H1 (cell line): ENCODE data around the gene ELOVL2. TPM values are rescaled to one million over a fixed set of nuclear protein-coding genes. Genes with fewer than 3 reads are reported as not detected.
A peak's percentile ranks its signal among the peaks of the same experiment; 100 is the strongest.

ENCODE experiments used
- CTCF ChIA-PET: fragments of 300-600 bp; sonication (Branson Sonifier 250); formaldehyde crosslinking; loops from one replicate; lab custom pipeline; 2021; ENCODE audit not compliant: partially characterized antibody; lab: Charles Lee
- POLR2A ChIA-PET: fragments of 300-600 bp; sonication (Branson Sonifier 250); formaldehyde crosslinking; loops from one replicate; lab custom pipeline; 2021; ENCODE audit warnings: inconsistent platforms; ENCODE audit not compliant: partially characterized antibody; lab: Charles Lee
- DNase-seq, 2 experiments: peaks; one replicate each; pipeline versions ENCODE4 v3.0.0 to v3.0.0-alpha.2; 2010 to 2022; ENCODE audit warnings: low spot score in 2 of 2, low read depth in 1 of 2, mixed read lengths in 1 of 2
- FAIRE-seq: peaks from 2 replicates; lab custom pipeline; 2011; peaks lifted over from hg19 to GRCh38; lab: Jason Lieb, UNC
- H2AFZ ChIP-seq: 2 replicates; pipeline ENCODE4 v1.8.1; 2012; ENCODE audit warnings: low read length, inconsistent platforms
- H2AK5ac ChIP-seq: 2 replicates; pipeline ENCODE4 v1.6.1; 2013; ENCODE audit warnings: low read depth, low read length
- H2BK120ac ChIP-seq: replicated peaks from 2 replicates; pipeline ENCODE3; 2013; ENCODE audit warnings: low read depth, low read length, inconsistent platforms
- H2BK12ac ChIP-seq: 2 replicates; pipeline ENCODE4 v1.6.1; 2013; ENCODE audit warnings: low read depth, low read length
- H2BK15ac ChIP-seq: 2 replicates; pipeline ENCODE4 v1.6.1; 2013; ENCODE audit warnings: low read length
- H2BK20ac ChIP-seq: 2 replicates; pipeline ENCODE4 v1.6.1; 2013; ENCODE audit warnings: low read length
- H2BK5ac ChIP-seq: 2 replicates; pipeline ENCODE4 v1.6.1; 2013; ENCODE audit warnings: low read depth, low read length
- H3K14ac ChIP-seq: 2 replicates; pipeline ENCODE4 v1.6.1; 2013; ENCODE audit warnings: inconsistent platforms; ENCODE audit not compliant: insufficient read length
- H3K18ac ChIP-seq: 2 replicates; pipeline ENCODE4 v1.6.1; 2013; ENCODE audit warnings: low read length; ENCODE audit errors: extremely low read depth
- H3K23ac ChIP-seq: 2 replicates; pipeline ENCODE4 v1.6.1; 2013; ENCODE audit warnings: inconsistent platforms; ENCODE audit not compliant: insufficient read length
- H3K23me2 ChIP-seq: 2 replicates; pipeline ENCODE4 v1.6.1; 2013; ENCODE audit warnings: low read depth, low read length
- H3K27ac ChIP-seq: 2 replicates; pipeline ENCODE4 v1.6.1; 2011; ENCODE audit warnings: low read depth, low read length, inconsistent platforms
- H3K27me3 ChIP-seq, 4 experiments: replicated peaks in 1 of 4; 1 replicate in 1 of 4; 2 replicates in 3 of 4; pipeline versions ENCODE4 v1.6.1 to v1.8.1; 2011 to 2013; ENCODE audit warnings: low read length in 3 of 4, mild to moderate bottlenecking in 3 of 4, inconsistent platforms in 2 of 4, mixed read lengths in 2 of 4, moderate library complexity in 1 of 4; ENCODE audit not compliant: control insufficient read depth in 3 of 4, insufficient read depth in 3 of 4; ENCODE audit errors: extremely low read depth in 1 of 4
- H3K36me3 ChIP-seq, 4 experiments: 2 replicates each; pipeline versions ENCODE4 v1.6.1 to v1.8.1; 2011 to 2013; ENCODE audit warnings: mild to moderate bottlenecking in 4 of 4, low read length in 3 of 4, moderate library complexity in 2 of 4, control low read depth in 1 of 4, inconsistent platforms in 1 of 4; ENCODE audit not compliant: insufficient read depth in 4 of 4, control insufficient read depth in 2 of 4
- H3K4ac ChIP-seq: replicated peaks from 2 replicates; pipeline ENCODE3; 2013; ENCODE audit warnings: low read length, low read depth, mixed read lengths, inconsistent platforms; ENCODE audit not compliant: insufficient read length
- H3K4me1 ChIP-seq, 4 experiments: replicated peaks in 1 of 4; 1 replicate in 1 of 4; 2 replicates in 3 of 4; pipeline versions ENCODE4 v1.6.1 to v1.8.1; 2011 to 2013; ENCODE audit warnings: low read length in 3 of 4, inconsistent platforms in 2 of 4, mixed read lengths in 1 of 4; ENCODE audit not compliant: insufficient read depth in 4 of 4, control insufficient read depth in 3 of 4
- H3K4me2 ChIP-seq, 2 experiments: 2 replicates each; pipeline versions ENCODE4 v1.6.1 to v1.8.1; 2011 to 2013; ENCODE audit warnings: low read depth in 2 of 2, low read length in 2 of 2, control low read depth in 1 of 2, inconsistent platforms in 1 of 2, mild to moderate bottlenecking in 1 of 2; ENCODE audit not compliant: insufficient read depth in 1 of 2
- H3K4me3 ChIP-seq, 4 experiments: fragments of 200-600, 300-600 bp in 1 of 4; sonication (generic), shearing (Covaris generic), sonication (Bioruptor Twin) in 1 of 4; 2 replicates each; pipeline versions ENCODE4 v1.5.1 to v1.8.1; 2011 to 2016; ENCODE audit warnings: low read length in 4 of 4, low read depth in 3 of 4, control low read depth in 2 of 4, inconsistent platforms in 2 of 4, mild to moderate bottlenecking in 2 of 4, mixed read lengths in 1 of 4, moderate library complexity in 1 of 4; ENCODE audit not compliant: insufficient read depth in 2 of 4; ENCODE audit errors: extremely low read depth in 1 of 4
- H3K56ac ChIP-seq: replicated peaks from 2 replicates; pipeline ENCODE3; 2013; ENCODE audit warnings: low read depth, mild to moderate bottlenecking, mixed read lengths, low read length, inconsistent platforms; ENCODE audit not compliant: insufficient read length
- H3K79me1 ChIP-seq: 2 replicates; pipeline ENCODE4 v1.6.1; 2013; ENCODE audit warnings: low read depth, low read length, control low read depth
- H3K79me2 ChIP-seq, 2 experiments: 2 replicates each; pipeline versions ENCODE4 v1.6.1 to v1.8.1; 2012 to 2013; ENCODE audit warnings: low read length in 2 of 2, mild to moderate bottlenecking in 2 of 2, inconsistent platforms in 1 of 2; ENCODE audit not compliant: insufficient read depth in 2 of 2, control insufficient read depth in 1 of 2
- H3K9ac ChIP-seq, 4 experiments: replicated peaks in 1 of 4; 1 replicate in 1 of 4; 2 replicates in 3 of 4; pipeline versions ENCODE4 v1.6.1 to v1.8.1; 2011 to 2013; ENCODE audit warnings: low read depth in 3 of 4, low read length in 3 of 4, control low read depth in 2 of 4, mild to moderate bottlenecking in 2 of 4, moderate library complexity in 2 of 4, inconsistent platforms in 1 of 4; ENCODE audit errors: extremely low read depth in 1 of 4
- H3K9me3 ChIP-seq, 2 experiments: 2 replicates each; pipeline versions ENCODE4 v1.6.1 to v1.8.1; 2012 to 2013; ENCODE audit warnings: mild to moderate bottlenecking in 2 of 2, moderate library complexity in 2 of 2, control low read depth in 1 of 2, inconsistent platforms in 1 of 2, low read depth in 1 of 2, low read length in 1 of 2, mixed read lengths in 1 of 2; ENCODE audit not compliant: insufficient read depth in 2 of 2
- H4K20me1 ChIP-seq, 2 experiments: replicated peaks in 1 of 2; 2 replicates each; pipeline versions ENCODE3 to v1.8.1; 2011 to 2013; ENCODE audit warnings: inconsistent platforms in 2 of 2, low read length in 2 of 2, mild to moderate bottlenecking in 1 of 2; ENCODE audit not compliant: insufficient read depth in 2 of 2, control insufficient read depth in 1 of 2
- H4K5ac ChIP-seq: 2 replicates; pipeline ENCODE4 v1.6.1; 2013; ENCODE audit warnings: low read length, low read depth, mixed read lengths, inconsistent platforms; ENCODE audit not compliant: insufficient read length
- H4K8ac ChIP-seq: 2 replicates; pipeline ENCODE4 v1.8.0; 2013; ENCODE audit warnings: mild to moderate bottlenecking, moderate library complexity, low read length, inconsistent platforms; ENCODE audit not compliant: insufficient read depth; ENCODE audit errors: extremely low read depth
- H4K91ac ChIP-seq: replicated peaks from 2 replicates; pipeline ENCODE3; 2013; ENCODE audit warnings: low read length, mixed read lengths, inconsistent platforms; ENCODE audit not compliant: insufficient read length
- GTF2F1 ChIP-seq: IDR thresholded peaks from 2 replicates; pipeline ENCODE4 v1.6.1; 2012; ENCODE audit warnings: low read depth, low read length, improper control_type of control experiment, borderline replicate concordance
- RNF2 ChIP-seq: fragments of 200-900, 300-1000 bp; sonication (generic); IDR thresholded peaks from 2 replicates; pipeline ENCODE4 v1.7.1; 2016; ENCODE audit warnings: borderline replicate concordance, low read depth, mild to moderate bottlenecking, antibody characterized with exemption, low read length; ENCODE audit not compliant: poor library complexity, severe bottlenecking; ENCODE audit errors: missing control alignments
- WGBS, 2 experiments: shearing (Covaris generic) in 1 of 2; methylation state at CpG; one replicate each; pipeline versions ENCODE4 v1.1.6 to v1.1.7; 2013 to 2015; ENCODE audit warnings: low lambda C conversion rate in 2 of 2, mixed read lengths in 2 of 2, inconsistent platforms in 1 of 2, low coverage in 1 of 2, missing lambda C conversion rate in 1 of 2; ENCODE audit not compliant: insufficient replicate concordance in 2 of 2, insufficient coverage in 1 of 2, insufficient read length in 1 of 2; ENCODE audit errors: extremely low coverage in 1 of 2, missing lambda C conversion rate in 1 of 2; 5-methylcytosine and 5-hydroxymethylcytosine counted together
- polyA plus RNA-seq, 7 experiments: library from polyadenylated mRNA; depleted of rRNA in 3 of 7; stranded (reverse) in 5 of 7; unstranded in 2 of 7; fragments of >200 nt in 5 of 7; fragments of 200-250 nt in 2 of 7; gene quantifications; 1 replicate in 5 of 7; 2 replicates in 1 of 7; 4 replicates in 1 of 7; pipeline versions ENCODE4 v1.2.1 to v1.2.3, GENCODE V29; 2011 to 2013; ENCODE audit warnings: missing spikeins in 2 of 7, mixed read lengths in 2 of 7
- total RNA-seq: library from RNA; stranded (reverse); fragmentation: NEBNext Ultra II Directional; extraction: Animal tissue kit (Norgen Biotek cat#: 25700); gene quantifications from 2 replicates; pipeline ENCODE4 v1.2.1, GENCODE V29; 2021

Gene ELOVL2
- total and polyA plus RNA-seq, 2 of the 8 experiments (the other 6 are each of a cell fraction or from before 2014, with no cell fraction given), result 0.42 to 0.89 TPM

DNA sequence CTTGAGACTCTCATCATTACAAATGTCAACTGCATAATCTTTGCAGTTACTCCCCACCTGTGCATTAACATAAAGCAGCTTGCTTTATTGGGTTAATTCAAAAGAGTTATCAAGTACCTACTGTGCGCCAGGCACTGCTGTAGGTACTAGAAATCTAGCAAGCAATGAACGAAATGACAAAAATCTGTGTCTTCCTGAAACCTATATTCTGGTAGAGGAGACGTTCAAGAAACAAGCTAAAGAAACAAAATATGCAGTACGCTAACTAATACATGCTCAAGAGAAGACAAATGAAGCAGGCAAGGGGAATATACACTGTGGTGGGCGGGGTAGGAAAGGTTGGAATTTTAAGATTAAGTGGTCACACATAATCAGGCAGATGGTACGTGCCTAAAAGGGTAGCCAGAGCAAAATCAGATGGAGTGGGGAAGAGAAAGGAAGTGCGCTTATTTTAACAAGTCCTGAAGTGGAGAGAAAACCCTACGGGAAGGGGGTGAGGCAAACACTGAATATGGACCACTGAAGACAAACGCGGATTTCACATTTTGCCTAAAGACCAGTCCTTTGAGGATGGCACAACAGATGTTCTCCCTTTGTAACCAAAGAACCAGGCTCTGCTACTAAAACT is 1.2 kb downstream of the ELOVL2 start:
- H3K23me2 ChIP-seq, result peaks cover 7% of the 10 kb centered on the region
- H2BK5ac ChIP-seq, result no peak overlapping the region
- no peak overlapping the region for H3K14ac ChIP-seq
- H2AK5ac ChIP-seq, result no peak overlapping the region; the same call in 1 of the 2 replicates
- peaks cover 0 to 6% (median 2%) of the 10 kb centered on the region in 4 experiments; a peak in 2 of 7 replicates for H3K4me1 ChIP-seq
- FAIRE-seq (no peak), DNase-seq (no peak)
- no peak overlapping the region for H3K18ac ChIP-seq
- H4K8ac ChIP-seq, result no peak overlapping the region
- H3K9me3 ChIP-seq, result no peaks in the 10 kb centered on the region; a peak in 1 of 4 replicates
- H3K4me3 ChIP-seq, result peak overlapping the region in 3 of 4 experiments; percentile 39 to 76 (median 54); a peak in 5 of 8 replicates
- no peak overlapping the region for H3K9ac ChIP-seq
- no peak overlapping the region for H2BK120ac ChIP-seq
- H3K79me2 ChIP-seq, result no peaks in the 10 kb centered on the region
- H2BK12ac ChIP-seq, result no peak overlapping the region; the same call in 1 of the 2 replicates
- no peak overlapping the region for H2BK20ac ChIP-seq
- no peak overlapping the region for H3K56ac ChIP-seq
- H3K79me1 ChIP-seq, result no peaks in the 10 kb centered on the region
- peaks cover 0 to 4% (median 0%) of the 10 kb centered on the region in 4 experiments; a peak in 1 of 8 replicates for H3K36me3 ChIP-seq
- peak overlapping the region; percentile 94 to 96 for H3K4me2 ChIP-seq
- H3K27me3 ChIP-seq, result peaks cover 19 to 42% (median 36%) of the 10 kb centered on the region in 4 experiments
- H4K5ac ChIP-seq, result no peak overlapping the region
- ChIA-PET POLR2A (interaction anchor here (1.1 kb wide), 1 partner anchor 61 kb away, joined by 4 read pairs; no protein-coding TSS in a partner anchor), CTCF (interaction anchor here (0.7 to 2.3 kb wide), 13 partner anchors 10 to 444 kb away, joined by 3 to 11 read pairs (median 4); no protein-coding TSS in a partner anchor)
- 46% methylated on average over 10 of the region's 10 CpGs; no CpG with 5 or more reads in 1 of the 2 experiments for WGBS, 2 experiments
- H3K27ac ChIP-seq, result no peak overlapping the region
- 0 out of 2 replicates have a peak overlapping the region, but pooled peaks have one; percentile 77 for H2BK15ac ChIP-seq
- H4K20me1 ChIP-seq, result peaks cover 0 to 1% of the 10 kb centered on the region in 2 experiments
- peak overlapping the region; percentile 67; the same call in 1 of the 2 replicates for H2AFZ ChIP-seq
- H3K4ac ChIP-seq, result no peak overlapping the region
- no peak overlapping the region for H4K91ac ChIP-seq
- H3K23ac ChIP-seq, result no peak overlapping the region
- TF ChIP-seq RNF2, result peak; percentile 40
- no peak for TF ChIP-seq GTF2F1
